ENCODE data around the gene LRRC4. TPM values are rescaled to one million over a fixed set of nuclear protein-coding genes. Genes with fewer than 3 reads are reported as not detected.

LRRC4 gene
- total RNA-seq, 6 experiments from 2014 or later = 1.1 to 2.3 (median 1.5) TPM

- H3K4me3 Mint-ChIP-seq = no peak overlapping the region
- H3K36me3 Mint-ChIP-seq (ENCODE audit: low read depth) = peaks cover 10% of the 10 kb centered on the region
- peaks cover 77% of the 10 kb centered on the region for H3K4me1 Mint-ChIP-seq (ENCODE audit: low read depth)
Observed at GRCh38 chr7:128025819-128026218, 5.4 kb downstream of the LRRC4 start.

DNA sequence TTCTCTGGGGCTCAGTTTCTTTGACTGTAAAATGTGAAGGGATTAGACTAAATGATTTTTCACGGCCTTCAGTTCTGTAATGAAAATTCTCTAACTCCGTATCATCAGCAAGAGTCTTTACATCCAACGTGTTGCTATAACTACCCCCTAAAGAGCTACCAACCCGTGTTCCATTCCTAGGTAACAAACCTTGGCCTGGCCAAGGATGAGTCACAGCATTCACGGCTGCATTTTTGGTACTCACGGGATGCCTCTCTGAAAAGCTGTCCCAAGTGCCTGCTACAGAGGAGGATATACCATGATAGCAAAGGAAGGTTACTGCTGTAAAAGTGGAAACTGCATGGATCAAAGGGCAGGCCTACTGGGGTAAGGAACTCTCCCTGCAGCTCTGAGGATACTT lies 5.9 kb downstream of the LRRC4 start:
- Mint-ChIP-seq H3K27me3 (ENCODE audit: insufficient read depth) (peaks cover 2% of the 10 kb centered on the region; the same call in 1 of the 2 replicates), H3K27ac (peak overlapping the region; percentile 70), H3K36me3 (ENCODE audit: low read depth) (peaks cover 10% of the 10 kb centered on the region), H3K4me1 (ENCODE audit: low read depth) (peaks cover 78% of the 10 kb centered on the region), H3K4me3 (no peak overlapping the region), H3K9me3 (no peaks in the 10 kb centered on the region)
- TF ChIP-seq, protein P1, sequence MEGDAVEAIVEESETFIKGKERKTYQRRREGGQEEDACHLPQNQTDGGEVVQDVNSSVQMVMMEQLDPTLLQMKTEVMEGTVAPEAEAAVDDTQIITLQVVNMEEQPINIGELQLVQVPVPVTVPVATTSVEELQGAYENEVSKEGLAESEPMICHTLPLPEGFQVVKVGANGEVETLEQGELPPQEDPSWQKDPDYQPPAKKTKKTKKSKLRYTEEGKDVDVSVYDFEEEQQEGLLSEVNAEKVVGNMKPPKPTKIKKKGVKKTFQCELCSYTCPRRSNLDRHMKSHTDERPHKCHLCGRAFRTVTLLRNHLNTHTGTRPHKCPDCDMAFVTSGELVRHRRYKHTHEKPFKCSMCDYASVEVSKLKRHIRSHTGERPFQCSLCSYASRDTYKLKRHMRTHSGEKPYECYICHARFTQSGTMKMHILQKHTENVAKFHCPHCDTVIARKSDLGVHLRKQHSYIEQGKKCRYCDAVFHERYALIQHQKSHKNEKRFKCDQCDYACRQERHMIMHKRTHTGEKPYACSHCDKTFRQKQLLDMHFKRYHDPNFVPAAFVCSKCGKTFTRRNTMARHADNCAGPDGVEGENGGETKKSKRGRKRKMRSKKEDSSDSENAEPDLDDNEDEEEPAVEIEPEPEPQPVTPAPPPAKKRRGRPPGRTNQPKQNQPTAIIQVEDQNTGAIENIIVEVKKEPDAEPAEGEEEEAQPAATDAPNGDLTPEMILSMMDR (IDR thresholded peaks at IDR 0.05) = no peak
- DNase-seq = peak; percentile 62

More at GRCh38 chr7:128025819-128026218, 5.4 kb downstream of the LRRC4 start:
- Mint-ChIP-seq H3K9me3 (no peaks in the 10 kb centered on the region), H3K27me3 (ENCODE audit: insufficient read depth) (peaks cover 2% of the 10 kb centered on the region; the same call in 1 of the 2 replicates), H3K27ac (peak overlapping the region; percentile 70)
- DNase-seq = no peak
- TF ChIP-seq, protein P1 (IDR thresholded peaks at IDR 0.05) = no peak

DNA sequence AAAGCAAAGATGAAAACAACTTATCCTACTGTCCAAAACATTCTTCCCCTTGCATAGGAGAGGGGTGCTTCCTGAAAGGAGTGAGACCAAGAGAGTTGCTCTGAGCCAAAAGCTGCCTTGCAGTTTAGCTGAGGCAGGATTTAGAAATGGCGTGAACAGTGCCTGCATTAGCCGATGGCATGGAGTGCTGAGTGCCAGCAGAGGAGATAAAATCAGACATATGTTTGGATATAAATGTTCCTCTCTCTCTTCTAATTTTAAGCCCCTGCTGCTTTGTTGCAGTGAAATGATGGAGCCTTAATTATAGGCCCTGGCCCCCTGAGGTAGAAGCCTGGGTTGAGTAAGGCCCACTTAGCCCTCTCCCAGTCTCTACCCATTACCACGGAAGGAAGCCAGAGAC lies 7.1 kb downstream of the LRRC4 start:
- H3K4me1 Mint-ChIP-seq (ENCODE audit: low read depth) = peaks cover 79% of the 10 kb centered on the region
- H3K27ac Mint-ChIP-seq = peak overlapping the region; percentile 94; the same call in 1 of the 2 replicates

GRCh38 chr7:128022631-128023532 lies 8.4 kb downstream of the LRRC4 start:
- TF ChIP-seq, protein P1 (IDR thresholded peaks at IDR 0.05) = no peak
- Mint-ChIP-seq H3K27me3 (ENCODE audit: insufficient read depth) (peaks cover 2% of the 10 kb centered on the region; the same call in 1 of the 2 replicates), H3K4me3 (peak overlapping the region; percentile 67), H3K36me3 (ENCODE audit: low read depth) (no peaks in the 10 kb centered on the region; the same call in 1 of the 2 replicates), H3K27ac (peak overlapping the region; percentile 94), H3K9me3 (no peaks in the 10 kb centered on the region), H3K4me1 (ENCODE audit: low read depth) (peaks cover 71% of the 10 kb centered on the region)
- DNase-seq = peak; percentile 72

More for the DNA sequence above, 7.1 kb downstream of the LRRC4 start:
- TF ChIP-seq, protein P1 (IDR thresholded peaks at IDR 0.05) = no peak
- peaks cover 8% of the 10 kb centered on the region for H3K36me3 Mint-ChIP-seq (ENCODE audit: low read depth)
- H3K4me3 Mint-ChIP-seq = no peak overlapping the region
- DNase-seq = no peak
- H3K9me3 Mint-ChIP-seq = no peaks in the 10 kb centered on the region
- H3K27me3 Mint-ChIP-seq (ENCODE audit: insufficient read depth) = peaks cover 2% of the 10 kb centered on the region; the same call in 1 of the 2 replicates

DNA sequence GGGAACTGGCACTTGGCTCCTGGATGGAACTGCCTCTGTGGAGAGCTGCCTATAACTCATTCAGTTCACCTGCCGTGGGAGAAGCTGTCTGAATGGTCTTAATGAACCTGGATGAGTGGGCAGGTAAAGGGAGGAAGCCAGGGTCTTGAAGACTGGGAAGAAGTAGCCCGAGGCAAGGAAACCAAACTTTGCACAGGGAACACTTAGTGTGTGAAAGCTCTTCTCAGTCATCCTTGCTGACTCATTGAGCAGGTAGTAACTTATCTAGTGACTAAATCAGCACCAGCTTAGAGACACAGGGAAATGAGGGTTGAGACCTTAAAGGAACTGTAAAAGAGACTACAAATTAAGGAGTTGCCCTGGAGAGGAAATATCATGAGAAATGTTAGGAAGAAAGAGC lies 9.9 kb downstream of the LRRC4 start:
- H3K36me3 Mint-ChIP-seq (ENCODE audit: low read depth) = no peaks in the 10 kb centered on the region; the same call in 1 of the 2 replicates
- H3K27ac Mint-ChIP-seq = peak overlapping the region; percentile 78
- TF ChIP-seq, protein P1 (IDR thresholded peaks at IDR 0.05) = no peak
- peak; percentile 36 for DNase-seq
- H3K4me3 Mint-ChIP-seq = peak overlapping the region; percentile 48
- H3K4me1 Mint-ChIP-seq (ENCODE audit: low read depth) = peaks cover 59% of the 10 kb centered on the region
- no peaks in the 10 kb centered on the region for H3K9me3 Mint-ChIP-seq
- peaks cover 2% of the 10 kb centered on the region; the same call in 1 of the 2 replicates for H3K27me3 Mint-ChIP-seq (ENCODE audit: insufficient read depth)

Measured in HFFc6 (cell line).